Nephron (organoid): ENCODE results near the gene PDZD11.
"Not testable (repeated sequence)": the region's sequence is repeated elsewhere in the genome, so short reads cannot be mapped to it uniquely, and the experiment has no call there.

Source experiments
- H3K27ac Mint-ChIP-seq, 3 experiments: 2 replicates each; pipeline ENCODE4 v1.8.0; 2020; ENCODE audit warnings: mixed read lengths in 3 of 3, mild to moderate bottlenecking in 2 of 3, moderate library complexity in 1 of 3
- H3K27me3 Mint-ChIP-seq: 2 replicates; pipeline ENCODE4 v1.8.0; 2021; ENCODE audit warnings: low read depth, mild to moderate bottlenecking, moderate library complexity, mixed read lengths
- H3K36me3 Mint-ChIP-seq: 2 replicates; pipeline ENCODE4 v1.8.0; 2020; ENCODE audit warnings: low read depth, mixed read lengths
- H3K4me1 Mint-ChIP-seq: 2 replicates; pipeline ENCODE4 v1.8.0; 2020; ENCODE audit warnings: mixed read lengths
- H3K4me3 Mint-ChIP-seq, 3 experiments: 2 replicates each; pipeline ENCODE4 v1.8.0; 2020; ENCODE audit warnings: mild to moderate bottlenecking in 3 of 3, mixed read lengths in 3 of 3, moderate library complexity in 2 of 3
- H3K9me3 Mint-ChIP-seq: 2 replicates; pipeline ENCODE4 v1.8.0; 2020; ENCODE audit warnings: mixed read lengths
- TF ChIP-seq, protein P1 (sequence below), 3 experiments: fragments of 200-600 bp; sonication (generic); IDR thresholded peaks; one replicate each; pipeline ENCODE4 v1.5.0; 2021; ENCODE audit warnings: antibody characterized with exemption in 3 of 3; ENCODE audit not compliant: unreplicated experiment in 3 of 3

Gene PDZD11

GRCh38 chrX:70292788-70293187 is 3.1 kb upstream of the PDZD11 start:
- Mint-ChIP-seq H3K36me3 (no peaks in the 10 kb centered on the region), H3K27ac (no peak overlapping the region), H3K9me3 (peaks cover 3% of the 10 kb centered on the region), H3K27me3 (no peaks in the 10 kb centered on the region), H3K4me1 (peaks cover 10% of the 10 kb centered on the region), H3K4me3 (peak overlapping the region; percentile 10 to 76 (median 53))
- TF ChIP-seq, protein P1, sequence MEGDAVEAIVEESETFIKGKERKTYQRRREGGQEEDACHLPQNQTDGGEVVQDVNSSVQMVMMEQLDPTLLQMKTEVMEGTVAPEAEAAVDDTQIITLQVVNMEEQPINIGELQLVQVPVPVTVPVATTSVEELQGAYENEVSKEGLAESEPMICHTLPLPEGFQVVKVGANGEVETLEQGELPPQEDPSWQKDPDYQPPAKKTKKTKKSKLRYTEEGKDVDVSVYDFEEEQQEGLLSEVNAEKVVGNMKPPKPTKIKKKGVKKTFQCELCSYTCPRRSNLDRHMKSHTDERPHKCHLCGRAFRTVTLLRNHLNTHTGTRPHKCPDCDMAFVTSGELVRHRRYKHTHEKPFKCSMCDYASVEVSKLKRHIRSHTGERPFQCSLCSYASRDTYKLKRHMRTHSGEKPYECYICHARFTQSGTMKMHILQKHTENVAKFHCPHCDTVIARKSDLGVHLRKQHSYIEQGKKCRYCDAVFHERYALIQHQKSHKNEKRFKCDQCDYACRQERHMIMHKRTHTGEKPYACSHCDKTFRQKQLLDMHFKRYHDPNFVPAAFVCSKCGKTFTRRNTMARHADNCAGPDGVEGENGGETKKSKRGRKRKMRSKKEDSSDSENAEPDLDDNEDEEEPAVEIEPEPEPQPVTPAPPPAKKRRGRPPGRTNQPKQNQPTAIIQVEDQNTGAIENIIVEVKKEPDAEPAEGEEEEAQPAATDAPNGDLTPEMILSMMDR (IDR thresholded peaks at IDR 0.05; ENCODE audit: unreplicated experiment in 3 of 3), result no peak

DNA sequence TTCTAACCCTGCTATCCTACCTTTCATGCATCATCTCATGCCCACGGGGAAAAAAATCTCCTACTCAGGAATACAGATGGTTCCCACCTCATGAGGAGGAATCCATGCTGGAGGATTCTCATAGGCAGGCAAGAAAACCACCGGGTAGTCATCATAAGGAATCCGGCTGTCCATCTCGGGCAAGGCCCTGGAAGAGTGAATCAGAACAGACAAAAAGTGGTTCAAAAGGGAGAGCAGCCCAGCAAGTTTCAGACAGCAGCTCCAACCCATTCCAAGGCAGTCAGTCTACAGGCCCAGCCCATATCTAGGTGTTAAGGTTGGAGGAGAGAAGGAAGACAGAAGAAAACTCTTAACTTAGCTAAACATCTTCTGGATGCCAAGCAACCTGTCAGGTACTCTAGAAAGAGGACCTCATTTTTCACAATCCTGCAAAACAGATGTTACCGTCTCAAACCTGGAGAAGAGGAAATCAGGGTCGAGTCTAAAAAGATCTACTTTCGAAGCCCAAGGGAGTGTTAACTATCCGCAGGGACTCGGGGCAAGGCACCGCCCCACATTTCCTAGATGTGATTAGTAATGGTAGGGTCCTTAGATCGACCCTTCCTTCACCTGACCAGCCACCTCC is 447 bp downstream of the PDZD11 start:
- Mint-ChIP-seq H3K9me3 (peaks cover 3% of the 10 kb centered on the region), H3K4me3 (peak overlapping the region; percentile 88 to 94 (median 89)), H3K27ac (peak overlapping the region; percentile 38 to 77 (median 54)), H3K27me3 (no peaks in the 10 kb centered on the region), H3K4me1 (peaks cover 10% of the 10 kb centered on the region), H3K36me3 (peaks cover 14% of the 10 kb centered on the region)
- TF ChIP-seq, protein P1 (IDR thresholded peaks at IDR 0.05; ENCODE audit: unreplicated experiment in 3 of 3), result no peak

DNA sequence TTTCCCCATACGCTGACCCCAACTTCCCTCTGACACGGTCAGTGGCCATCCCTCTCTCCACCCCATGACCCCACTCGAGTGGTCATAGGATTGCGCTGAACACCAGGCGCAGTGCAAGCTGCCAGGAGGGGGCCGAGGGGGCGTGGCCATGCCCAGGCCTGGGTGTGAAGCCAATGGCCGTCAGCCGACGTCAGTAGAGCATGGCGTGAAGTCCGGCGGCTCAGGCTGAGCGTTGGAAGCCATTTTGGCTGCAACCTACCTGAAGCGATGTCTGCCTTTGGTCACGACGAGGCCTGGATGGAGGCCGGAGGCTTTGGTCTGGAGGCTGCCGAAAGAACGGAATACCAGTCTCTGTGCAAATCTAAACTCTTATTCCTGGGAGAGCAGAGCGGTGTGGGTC is 7.8 kb downstream of the PDZD11 start, which contains the start of gene RAB41:
TSS of gene RAB41 (plus strand) at position 222 of the 400 bp plus-strand sequence. CDS start at position 268, 46 bp downstream.
- peaks cover 23% of the 10 kb centered on the region for H3K36me3 Mint-ChIP-seq
- peaks cover 6% of the 10 kb centered on the region for H3K4me1 Mint-ChIP-seq

DNA sequence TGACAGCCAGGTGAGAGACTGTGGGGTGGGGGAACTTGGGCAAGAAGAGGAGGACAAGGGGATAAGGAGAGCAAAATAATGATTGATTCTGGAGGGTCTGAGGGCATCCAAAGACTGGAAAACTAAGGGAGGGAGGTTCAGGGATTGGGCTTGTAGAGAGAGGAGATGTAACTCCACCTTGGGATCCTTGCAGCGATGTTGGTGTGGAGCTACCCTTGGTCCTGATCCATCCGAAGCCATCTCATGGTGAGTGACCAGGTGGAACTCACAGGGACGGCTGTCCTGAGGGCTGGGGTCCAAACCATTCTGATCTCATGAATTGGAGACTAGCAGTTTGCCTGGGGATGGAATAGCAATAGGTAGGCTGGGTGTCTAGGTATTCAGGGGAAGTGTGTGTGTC is 9.2 kb downstream of the PDZD11 start:
- H3K27ac Mint-ChIP-seq, result no peak overlapping the region

More for the DNA sequence above, 7.8 kb downstream of the PDZD11 start, which contains the start of gene RAB41:
- no peak within 1 kb of the TSS for H3K27ac Mint-ChIP-seq
- peaks cover 7% of the 10 kb centered on the region for H3K9me3 Mint-ChIP-seq
- no peak within 1 kb of the TSS for H3K4me3 Mint-ChIP-seq
- TF ChIP-seq, protein P1 (IDR thresholded peaks at IDR 0.05; ENCODE audit: unreplicated experiment in 3 of 3), result no peak
- no peaks in the 10 kb centered on the region for H3K27me3 Mint-ChIP-seq

DNA sequence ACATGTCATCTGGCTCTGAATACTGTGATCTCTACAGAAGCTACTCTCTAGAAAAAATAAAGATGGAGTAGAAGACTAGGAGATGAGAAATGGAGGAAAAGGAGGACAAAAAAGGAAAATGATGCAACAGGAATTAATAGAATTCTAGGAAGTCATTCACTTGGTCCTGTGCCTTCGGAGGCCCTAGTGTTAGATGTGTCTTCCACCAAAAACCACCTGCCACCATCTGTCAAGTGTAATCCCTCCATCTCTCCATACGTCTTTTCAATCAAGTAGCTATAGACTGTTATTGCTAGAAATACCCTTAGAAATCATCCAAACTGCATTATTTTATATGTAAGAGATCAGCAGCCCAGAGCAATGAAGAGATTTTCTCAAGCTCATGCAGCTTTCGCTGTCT is 10.6 kb downstream of the PDZD11 start:
- no peaks in the 10 kb centered on the region for H3K27me3 Mint-ChIP-seq
- no peak overlapping the region for H3K4me3 Mint-ChIP-seq
- peaks cover 7% of the 10 kb centered on the region for H3K36me3 Mint-ChIP-seq
- no peak overlapping the region for H3K27ac Mint-ChIP-seq
- TF ChIP-seq, protein P1 (IDR thresholded peaks at IDR 0.05; ENCODE audit: unreplicated experiment in 3 of 3), result no peak
- H3K4me1 Mint-ChIP-seq, result peaks cover 6% of the 10 kb centered on the region
- peaks cover 10% of the 10 kb centered on the region for H3K9me3 Mint-ChIP-seq

More for the DNA sequence above, 9.2 kb downstream of the PDZD11 start:
- Mint-ChIP-seq H3K27me3 (no peaks in the 10 kb centered on the region), H3K4me1 (peaks cover 6% of the 10 kb centered on the region), H3K4me3 (no peak overlapping the region), H3K36me3 (peaks cover 19% of the 10 kb centered on the region), H3K9me3 (peaks cover 10% of the 10 kb centered on the region)
- TF ChIP-seq, protein P1 (IDR thresholded peaks at IDR 0.05; ENCODE audit: unreplicated experiment in 3 of 3), result no peak

- H3K27ac Mint-ChIP-seq, H3K9me3 Mint-ChIP-seq, H3K4me3 Mint-ChIP-seq, H3K27me3 Mint-ChIP-seq, H3K4me1 Mint-ChIP-seq, H3K36me3 Mint-ChIP-seq: not testable (repeated sequence)
Measured at GRCh38 chrX:70274029-70274428, 15.7 kb downstream of the PDZD11 start.
